ENCODE measurements around the gene PM20D2. TPM values are rescaled to one million over a fixed set of nuclear protein-coding genes. Genes with fewer than 3 reads are reported as not detected.

The PM20D2 gene
- 2.6 and 5.2 TPM in 2 replicates for total RNA-seq (ENCODE audit: low replicate concordance)

- no peak for TF ChIP-seq CTCF (IDR thresholded peaks at IDR 0.05; ENCODE audit: insufficient read depth, low read length)
- peak; percentile 22 for DNase-seq (ENCODE audit: low read depth)
- peak within 1 kb of the TSS; percentile 70 for H3K4me3 ChIP-seq (ENCODE audit: low read depth, low read length)
These were observed at the start of gene PM20D2 for GRCh38 chr6:89145956-89146717. TSS of gene PM20D2 (plus strand) at chr6:89146055. CDS start at chr6:89146145, 90 bp downstream.

GRCh38 chr6:89098461-89098860 is 47.4 kb upstream of the PM20D2 start:
- no peak overlapping the region for H3K4me3 ChIP-seq (ENCODE audit: low read depth, low read length)
- no peak for DNase-seq (ENCODE audit: low read depth)
- TF ChIP-seq CTCF (IDR thresholded peaks at IDR 0.05; ENCODE audit: insufficient read depth, low read length), result no peak

GRCh38 chr6:89100114-89100513 is 45.7 kb upstream of the PM20D2 start:
- no peak for DNase-seq (ENCODE audit: low read depth)
- no peak overlapping the region for H3K4me3 ChIP-seq (ENCODE audit: low read depth, low read length)
- TF ChIP-seq CTCF (IDR thresholded peaks at IDR 0.05; ENCODE audit: insufficient read depth, low read length), result no peak

GRCh38 chr6:89110284-89110683 is 35.6 kb upstream of the PM20D2 start:
- H3K4me3 ChIP-seq (ENCODE audit: low read depth, low read length), result no peak overlapping the region
- DNase-seq (ENCODE audit: low read depth), result no peak
- no peak for TF ChIP-seq CTCF (IDR thresholded peaks at IDR 0.05; ENCODE audit: insufficient read depth, low read length)

- TF ChIP-seq CTCF (IDR thresholded peaks at IDR 0.05; ENCODE audit: insufficient read depth, low read length), result no peak
- H3K4me3 ChIP-seq (ENCODE audit: low read depth, low read length), result no peak overlapping the region
- DNase-seq (ENCODE audit: low read depth), result no peak
These were observed 33.9 kb upstream of the PM20D2 start for GRCh38 chr6:89111933-89112332.

- peak overlapping the region; percentile 58 for H3K4me3 ChIP-seq (ENCODE audit: low read depth, low read length)
- TF ChIP-seq CTCF (IDR thresholded peaks at IDR 0.05; ENCODE audit: insufficient read depth, low read length), result no peak
- DNase-seq (ENCODE audit: low read depth), result no peak
These were observed 29.2 kb upstream of the PM20D2 start for GRCh38 chr6:89116702-89117101.

All from fibroblast of the aortic adventitia (primary cell).